ENCODE measurements around the gene AP1B1.
"Not testable (repeated sequence)": the region's sequence is repeated elsewhere in the genome, so short reads cannot be mapped to it uniquely, and the experiment has no call there.

Gene AP1B1

GRCh38 chr22:29377979-29378378, 10.4 kb downstream of the AP1B1 start:
- no peak for TF ChIP-seq CTCF (IDR thresholded peaks at IDR 0.05; ENCODE audit: extremely low read depth, missing control alignments)

GRCh38 chr22:29376705-29377104, 11.7 kb downstream of the AP1B1 start:
- DNase-seq (ENCODE audit: low spot score) = not testable (repeated sequence)

More at GRCh38 chr22:29377979-29378378, 10.4 kb downstream of the AP1B1 start:
- no peak for DNase-seq (ENCODE audit: low spot score)

GRCh38 chr22:29375398-29376076, 12.8 kb downstream of the AP1B1 start:
- no peak for DNase-seq (ENCODE audit: low spot score)
- no peak for TF ChIP-seq CTCF (IDR thresholded peaks at IDR 0.05; ENCODE audit: extremely low read depth, missing control alignments)

GRCh38 chr22:29374806-29375205, 13.6 kb downstream of the AP1B1 start:
- not testable (repeated sequence) for DNase-seq (ENCODE audit: low spot score)

- no peak for DNase-seq (ENCODE audit: low spot score)
- TF ChIP-seq CTCF (IDR thresholded peaks at IDR 0.05; ENCODE audit: extremely low read depth, missing control alignments) = no peak
Measured at GRCh38 chr22:29374401-29374800, 14.0 kb downstream of the AP1B1 start.

- no peak for DNase-seq (ENCODE audit: low spot score)
Measured at GRCh38 chr22:29370537-29370936, 17.8 kb downstream of the AP1B1 start.

GRCh38 chr22:29369460-29369859, 18.9 kb downstream of the AP1B1 start:
- TF ChIP-seq CTCF (IDR thresholded peaks at IDR 0.05; ENCODE audit: extremely low read depth, missing control alignments) = no peak
- no peak for DNase-seq (ENCODE audit: low spot score)

More at GRCh38 chr22:29370537-29370936, 17.8 kb downstream of the AP1B1 start:
- TF ChIP-seq CTCF (IDR thresholded peaks at IDR 0.05; ENCODE audit: extremely low read depth, missing control alignments) = no peak

- DNase-seq (ENCODE audit: low spot score) = no peak
- TF ChIP-seq CTCF (IDR thresholded peaks at IDR 0.05; ENCODE audit: extremely low read depth, missing control alignments) = no peak
Measured at GRCh38 chr22:29359469-29359868, 28.9 kb downstream of the AP1B1 start.

- DNase-seq (ENCODE audit: low spot score) = not testable (repeated sequence)
Measured at GRCh38 chr22:29357193-29357890, 31.0 kb downstream of the AP1B1 start.
